ENCODE data around the gene IRF6. TPM values are rescaled to one million over a fixed set of nuclear protein-coding genes. Genes with fewer than 3 reads are reported as not detected.

The IRF6 gene
- total RNA-seq (2022) (27.3 and 30.3 TPM in 2 replicates), Bru-seq, nascent RNA (percentile 79 among the genes with signal in this experiment), BruChase-seq, experiment 1, labeled RNA remaining after a 2-hour chase (percentile 80 among the genes with signal in this experiment), BruChase-seq, experiment 2, labeled RNA remaining after a 6-hour chase (percentile 87 among the genes with signal in this experiment)
- long read RNA-seq, full-length matches to known transcripts: 25 of 39 reads
- long read RNA-seq, partial matches to known transcripts: 1 of 39 reads
- long read RNA-seq, other reads (novel, unspliced or antisense): 13 of 39 reads

DNA sequence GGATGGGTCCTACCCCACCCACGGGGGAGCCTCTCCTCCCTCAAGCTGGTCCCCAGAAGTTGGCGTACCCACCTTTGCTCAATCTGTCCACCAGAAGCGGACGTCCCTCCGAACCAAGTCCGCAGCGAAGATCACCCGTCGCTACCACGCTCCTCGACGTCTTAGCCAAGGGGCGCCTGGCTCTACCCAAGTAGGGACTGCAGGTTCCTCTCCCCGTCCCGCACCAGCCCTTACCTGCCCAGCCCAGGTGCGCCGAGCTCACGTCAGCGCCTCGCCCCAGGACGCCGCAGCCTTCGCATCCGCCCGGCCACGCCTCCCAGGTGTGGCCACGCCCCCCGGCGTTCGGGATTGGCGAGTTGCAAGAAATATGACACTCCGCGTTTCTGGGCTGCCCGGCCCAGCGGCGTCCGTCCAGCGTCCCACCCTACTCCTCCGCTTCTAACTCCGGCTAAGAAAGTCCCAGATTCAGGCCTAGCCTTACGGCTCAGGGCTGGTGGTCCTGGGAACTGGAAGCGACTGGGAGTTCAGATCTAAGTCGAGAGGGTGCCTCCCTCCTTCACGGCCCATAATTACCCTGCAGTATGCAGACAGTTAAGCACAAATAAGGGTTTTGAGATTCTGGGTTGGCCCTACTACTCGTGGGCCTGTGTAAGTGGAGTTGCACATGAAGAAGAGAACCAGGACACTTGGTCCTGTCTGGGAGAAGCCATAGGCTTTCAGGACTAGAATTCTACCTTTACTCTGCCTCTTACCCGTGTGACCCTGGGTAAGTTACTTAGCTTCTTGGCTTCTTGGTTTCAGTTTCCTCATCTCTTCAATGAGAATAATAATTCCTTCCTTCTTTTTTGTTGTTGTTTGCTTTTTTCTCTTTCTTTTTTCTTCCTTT is at the start of gene IRF6:
IRF6 (minus strand) TSS at position 268 of the 886 bp plus-strand sequence. CDS start 4,729 bp downstream, outside the sequence.
- peaks cover 5% of the 10 kb centered on the region; the same call in 1 of the 2 replicates for H3K4me1 ChIP-seq
- H3K4me3 Mint-ChIP-seq (ENCODE audit: unreplicated experiment): peak within 1 kb of the TSS; percentile 97
- no peaks in the 10 kb centered on the region for H3K36me3 ChIP-seq (ENCODE audit: control insufficient read depth, insufficient read depth, low read length)
- intact Hi-C loops (cut with micrococcal nuclease; ENCODE audit: unreplicated experiment): loop anchor here (1.0 kb wide), 3 partner anchors 17 to 22 kb away; partner anchors contain the start of genes C1orf74 and UTP25
- DNase-seq: peak; percentile 96 to 97
- TF ChIP-seq, protein P1, sequence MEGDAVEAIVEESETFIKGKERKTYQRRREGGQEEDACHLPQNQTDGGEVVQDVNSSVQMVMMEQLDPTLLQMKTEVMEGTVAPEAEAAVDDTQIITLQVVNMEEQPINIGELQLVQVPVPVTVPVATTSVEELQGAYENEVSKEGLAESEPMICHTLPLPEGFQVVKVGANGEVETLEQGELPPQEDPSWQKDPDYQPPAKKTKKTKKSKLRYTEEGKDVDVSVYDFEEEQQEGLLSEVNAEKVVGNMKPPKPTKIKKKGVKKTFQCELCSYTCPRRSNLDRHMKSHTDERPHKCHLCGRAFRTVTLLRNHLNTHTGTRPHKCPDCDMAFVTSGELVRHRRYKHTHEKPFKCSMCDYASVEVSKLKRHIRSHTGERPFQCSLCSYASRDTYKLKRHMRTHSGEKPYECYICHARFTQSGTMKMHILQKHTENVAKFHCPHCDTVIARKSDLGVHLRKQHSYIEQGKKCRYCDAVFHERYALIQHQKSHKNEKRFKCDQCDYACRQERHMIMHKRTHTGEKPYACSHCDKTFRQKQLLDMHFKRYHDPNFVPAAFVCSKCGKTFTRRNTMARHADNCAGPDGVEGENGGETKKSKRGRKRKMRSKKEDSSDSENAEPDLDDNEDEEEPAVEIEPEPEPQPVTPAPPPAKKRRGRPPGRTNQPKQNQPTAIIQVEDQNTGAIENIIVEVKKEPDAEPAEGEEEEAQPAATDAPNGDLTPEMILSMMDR (IDR thresholded peaks at IDR 0.05; ENCODE audit: insufficient read depth in 1 of 2, low read depth in 1 of 2, low read length in 1 of 2, severe bottlenecking in 1 of 2, unreplicated experiment in 1 of 2): no peak
- ChIA-PET CTCF (interaction anchor here (0.6 to 2.1 kb wide), 9 partner anchors 8 to 265 kb away, joined by 3 to 16 read pairs (median 4); partner anchors contain the start of gene UTP25), POLR2A (interaction anchor here (0.6 to 2.1 kb wide), 12 partner anchors 10 to 554 kb away, joined by 3 to 21 read pairs (median 6); partner anchors contain the start of genes C1orf74 and UTP25)
- H3K9me3 Mint-ChIP-seq (ENCODE audit: unreplicated experiment): no peaks in the 10 kb centered on the region
- TSS peak; percentile 96 for BruUV-seq (replicated peaks)
- no peaks in the 10 kb centered on the region for H3K9me3 ChIP-seq
- peak within 1 kb of the TSS; percentile 72 for H3K4me3 ChIP-seq (ENCODE audit: low read depth, low read length)
- no peaks in the 10 kb centered on the region for H3K36me3 Mint-ChIP-seq (ENCODE audit: insufficient read depth, unreplicated experiment)
- H3K4me1 Mint-ChIP-seq (ENCODE audit: low read depth, unreplicated experiment): peaks cover 22% of the 10 kb centered on the region
- H3K27me3 Mint-ChIP-seq (ENCODE audit: insufficient read depth, unreplicated experiment): no peaks in the 10 kb centered on the region
- no peaks in the 10 kb centered on the region for H3K27me3 ChIP-seq (replicated peaks; ENCODE audit: control insufficient read depth, insufficient read depth, low read length)
- H3K27ac Mint-ChIP-seq (ENCODE audit: unreplicated experiment): peak within 1 kb of the TSS; percentile 97

DNA sequence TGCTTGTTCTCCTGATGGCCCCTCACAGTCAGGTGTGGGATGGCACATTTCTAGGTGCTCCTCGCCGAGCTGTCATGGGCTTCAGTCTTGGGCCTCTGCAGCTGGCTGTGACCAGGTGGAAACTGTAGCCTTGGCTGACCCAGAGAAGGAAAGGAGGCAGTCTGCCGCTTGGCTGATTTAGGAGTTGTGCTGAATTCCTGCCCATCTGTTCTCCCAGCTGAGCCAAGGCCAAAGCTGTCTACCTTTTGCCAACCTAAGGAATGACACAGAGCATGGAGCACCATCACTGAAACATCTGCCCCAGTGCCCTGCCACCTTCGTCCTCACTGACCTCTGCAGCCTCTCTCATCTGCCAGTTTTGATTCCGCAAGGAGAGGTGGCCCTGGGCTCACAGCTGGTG is 49.7 kb upstream of the IRF6 start:
- ChIA-PET POLR2A (interaction anchor here (0.6 kb wide), 1 partner anchor 50 kb away, joined by 4 read pairs; the partner anchor contains the start of gene IRF6), CTCF (interaction anchor here (1.1 kb wide), 1 partner anchor 28 kb away, joined by 3 read pairs; the partner anchor contains the start of gene UTP25)
- Mint-ChIP-seq H3K27ac (ENCODE audit: unreplicated experiment) (no peak overlapping the region), H3K36me3 (ENCODE audit: insufficient read depth, unreplicated experiment) (peaks cover 37% of the 10 kb centered on the region), H3K4me1 (ENCODE audit: low read depth, unreplicated experiment) (no peaks in the 10 kb centered on the region), H3K9me3 (ENCODE audit: unreplicated experiment) (no peaks in the 10 kb centered on the region), H3K4me3 (ENCODE audit: unreplicated experiment) (no peak overlapping the region), H3K27me3 (ENCODE audit: insufficient read depth, unreplicated experiment) (no peaks in the 10 kb centered on the region)
- Histone ChIP-seq H3K9me3 (no peaks in the 10 kb centered on the region), H3K27me3 (replicated peaks; ENCODE audit: control insufficient read depth, insufficient read depth, low read length) (no peaks in the 10 kb centered on the region), H3K36me3 (ENCODE audit: control insufficient read depth, insufficient read depth, low read length) (peaks cover 3% of the 10 kb centered on the region), H3K4me3 (ENCODE audit: low read depth, low read length) (no peak overlapping the region), H3K4me1 (no peaks in the 10 kb centered on the region)
- no peak for DNase-seq
- no TSS peak for BruUV-seq (replicated peaks)
- intact Hi-C loops (cut with micrococcal nuclease; ENCODE audit: unreplicated experiment): no loop called here
- TF ChIP-seq, protein P1 (IDR thresholded peaks at IDR 0.05; ENCODE audit: insufficient read depth in 1 of 2, low read depth in 1 of 2, low read length in 1 of 2, severe bottlenecking in 1 of 2, unreplicated experiment in 1 of 2): no peak

DNA sequence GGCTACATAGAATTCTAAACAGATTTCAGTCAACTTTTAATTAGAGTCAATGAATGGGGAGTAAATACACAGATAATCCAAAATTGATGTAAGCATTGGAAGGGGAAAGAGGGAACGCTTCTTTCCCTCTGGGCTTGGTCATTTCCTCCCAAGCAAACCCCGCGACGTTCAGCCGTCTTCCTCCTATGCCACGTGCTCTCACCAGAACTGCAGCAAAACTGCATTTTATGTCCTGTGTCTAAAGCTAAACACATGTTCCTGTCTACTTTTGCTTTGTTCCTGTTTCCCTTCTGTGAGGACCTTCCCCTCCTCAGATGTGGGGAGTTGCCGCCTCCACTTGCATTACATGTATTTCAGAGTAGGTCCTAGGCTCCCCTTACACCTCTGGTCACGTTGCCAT is 49.1 kb upstream of the IRF6 start:
- no peaks in the 10 kb centered on the region for H3K9me3 ChIP-seq
- H3K4me1 ChIP-seq: no peaks in the 10 kb centered on the region
- H3K27me3 ChIP-seq (replicated peaks; ENCODE audit: control insufficient read depth, insufficient read depth, low read length): no peaks in the 10 kb centered on the region
- H3K4me1 Mint-ChIP-seq (ENCODE audit: low read depth, unreplicated experiment): no peaks in the 10 kb centered on the region
- intact Hi-C loops (cut with micrococcal nuclease; ENCODE audit: unreplicated experiment): no loop called here
- POLR2A ChIA-PET: no interaction called here
- H3K4me3 Mint-ChIP-seq (ENCODE audit: unreplicated experiment): no peak overlapping the region
- H3K4me3 ChIP-seq (ENCODE audit: low read depth, low read length): no peak overlapping the region
- no TSS peak for BruUV-seq (replicated peaks)
- CTCF ChIA-PET: interaction anchor here (1.1 kb wide), 1 partner anchor 27 kb away, joined by 3 read pairs; the partner anchor contains the start of gene UTP25
- peaks cover 43% of the 10 kb centered on the region for H3K36me3 Mint-ChIP-seq (ENCODE audit: insufficient read depth, unreplicated experiment)
- no peak for DNase-seq
- TF ChIP-seq, protein P1 (IDR thresholded peaks at IDR 0.05; ENCODE audit: insufficient read depth in 1 of 2, low read depth in 1 of 2, low read length in 1 of 2, severe bottlenecking in 1 of 2, unreplicated experiment in 1 of 2): no peak
- no peaks in the 10 kb centered on the region for H3K9me3 Mint-ChIP-seq (ENCODE audit: unreplicated experiment)
- H3K36me3 ChIP-seq (ENCODE audit: control insufficient read depth, insufficient read depth, low read length): peaks cover 3% of the 10 kb centered on the region
- no peaks in the 10 kb centered on the region for H3K27me3 Mint-ChIP-seq (ENCODE audit: insufficient read depth, unreplicated experiment)
- H3K27ac Mint-ChIP-seq (ENCODE audit: unreplicated experiment): no peak overlapping the region
